SU-DHL-6 (cell line): Measurements from ENCODE around the gene RRP1B.

Experiments
- CTCF ChIP-seq: fragments of 200-600 bp; sonication (generic); IDR thresholded peaks from one replicate; pipeline ENCODE4 v1.5.1; 2017; ENCODE audit warnings: antibody characterized with exemption, mild to moderate bottlenecking, low read length, moderate library complexity; ENCODE audit not compliant: insufficient read depth, poor library complexity, severe bottlenecking
- EZH2phosphoT487 ChIP-seq: fragments of 200-600 bp; sonication (generic), shearing (Covaris generic); conservative IDR thresholded peaks from 2 replicates; pipeline ENCODE4 v1.6.1; 2018; ENCODE audit warnings: mild to moderate bottlenecking, antibody characterized with exemption, low read length, moderate library complexity, mixed read lengths

GRCh38 chr21:43691086-43691795 is 31.9 kb downstream of the RRP1B start:
- TF ChIP-seq CTCF (no peak), EZH2phosphoT487 (no peak)
